Erythroblast (primary cell): ENCODE measurements around the gene SYTL2.

Source experiments
- GATA1 ChIP-seq: IDR thresholded peaks from 2 replicates; pipeline ENCODE4 v1.6.1; 2011; ENCODE audit warnings: low read depth, mild to moderate bottlenecking, control low read depth, low read length, moderate library complexity
- POLR2A ChIP-seq: IDR thresholded peaks from 2 replicates; pipeline ENCODE4 v1.6.1; 2011; ENCODE audit warnings: mild to moderate bottlenecking, low read length

DNA sequence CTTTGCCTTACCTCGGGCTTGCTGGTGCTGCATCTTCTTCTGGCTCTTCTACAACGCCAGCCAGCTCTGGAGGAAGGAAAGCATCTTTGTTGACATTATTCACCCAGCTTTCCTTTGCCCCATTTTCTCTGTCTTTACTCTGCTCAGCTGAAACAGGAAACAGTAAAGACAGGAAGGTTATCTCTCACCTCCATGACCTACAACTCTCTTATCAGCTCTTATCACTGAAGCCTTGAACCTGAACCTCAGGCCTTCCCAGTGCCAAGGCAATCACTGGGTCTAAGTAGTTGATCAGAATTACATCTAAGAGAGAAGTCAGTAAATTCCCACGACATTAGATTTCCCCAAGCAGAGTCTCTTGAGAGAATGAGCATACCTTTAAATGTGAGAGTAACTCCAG, 65.3 kb downstream of the SYTL2 start:
- TF ChIP-seq POLR2A: no peak
- no peak for TF ChIP-seq GATA1
